ENCODE results near the gene KCNJ14. TPM values are rescaled to one million over a fixed set of nuclear protein-coding genes. Genes with fewer than 3 reads are reported as not detected.
"Not testable (repeated sequence)": the region's sequence is repeated elsewhere in the genome, so short reads cannot be mapped to it uniquely, and the experiment has no call there.

Gene KCNJ14
- total RNA-seq, 1 donor from 2014 or later: 3.7 TPM

- Histone ChIP-seq H3K27me3 (no peaks in the 10 kb centered on the region), H3K27ac (no peak overlapping the region), H3K36me3 (peaks cover 0 to 19% of the 10 kb centered on the region in 2 donors), H3K4me1 (peaks cover 16% of the 10 kb centered on the region), H3K4me3 (no peak overlapping the region), H3K9me3 (no peaks in the 10 kb centered on the region)
- no peak for TF ChIP-seq POLR2A (IDR thresholded peaks at IDR 0.05)
- TF ChIP-seq POLR2AphosphoS5 (IDR thresholded peaks at IDR 0.05; ENCODE audit: insufficient read depth in 1 of 2, low read depth in 1 of 2): no peak
- TF ChIP-seq, protein P1, sequence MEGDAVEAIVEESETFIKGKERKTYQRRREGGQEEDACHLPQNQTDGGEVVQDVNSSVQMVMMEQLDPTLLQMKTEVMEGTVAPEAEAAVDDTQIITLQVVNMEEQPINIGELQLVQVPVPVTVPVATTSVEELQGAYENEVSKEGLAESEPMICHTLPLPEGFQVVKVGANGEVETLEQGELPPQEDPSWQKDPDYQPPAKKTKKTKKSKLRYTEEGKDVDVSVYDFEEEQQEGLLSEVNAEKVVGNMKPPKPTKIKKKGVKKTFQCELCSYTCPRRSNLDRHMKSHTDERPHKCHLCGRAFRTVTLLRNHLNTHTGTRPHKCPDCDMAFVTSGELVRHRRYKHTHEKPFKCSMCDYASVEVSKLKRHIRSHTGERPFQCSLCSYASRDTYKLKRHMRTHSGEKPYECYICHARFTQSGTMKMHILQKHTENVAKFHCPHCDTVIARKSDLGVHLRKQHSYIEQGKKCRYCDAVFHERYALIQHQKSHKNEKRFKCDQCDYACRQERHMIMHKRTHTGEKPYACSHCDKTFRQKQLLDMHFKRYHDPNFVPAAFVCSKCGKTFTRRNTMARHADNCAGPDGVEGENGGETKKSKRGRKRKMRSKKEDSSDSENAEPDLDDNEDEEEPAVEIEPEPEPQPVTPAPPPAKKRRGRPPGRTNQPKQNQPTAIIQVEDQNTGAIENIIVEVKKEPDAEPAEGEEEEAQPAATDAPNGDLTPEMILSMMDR (IDR thresholded peaks at IDR 0.05): no peak
- intact Hi-C loops (cut with DNase I): no loop called here
- DNase-seq (ENCODE audit: extremely low spot score in 2 of 2): no peak
These were observed 26.7 kb downstream of the KCNJ14 start for GRCh38 chr19:48481846-48482639.

GRCh38 chr19:48483301-48483700 lies 27.9 kb downstream of the KCNJ14 start:
- H3K27me3 ChIP-seq: no peaks in the 10 kb centered on the region
- TF ChIP-seq POLR2A (IDR thresholded peaks at IDR 0.05): no peak
- TF ChIP-seq, protein P1 (IDR thresholded peaks at IDR 0.05): no peak
- TF ChIP-seq POLR2AphosphoS5 (IDR thresholded peaks at IDR 0.05; ENCODE audit: insufficient read depth in 1 of 2, low read depth in 1 of 2): no peak
- DNase-seq (ENCODE audit: extremely low spot score in 2 of 2): no peak
- no peak overlapping the region for H3K4me3 ChIP-seq
- intact Hi-C loops (cut with DNase I): no loop called here
- no peak overlapping the region for H3K27ac ChIP-seq
- H3K36me3 ChIP-seq: peaks cover 0 to 8% of the 10 kb centered on the region in 2 donors
- H3K4me1 ChIP-seq: peaks cover 23% of the 10 kb centered on the region
- H3K9me3 ChIP-seq: no peaks in the 10 kb centered on the region

DNA sequence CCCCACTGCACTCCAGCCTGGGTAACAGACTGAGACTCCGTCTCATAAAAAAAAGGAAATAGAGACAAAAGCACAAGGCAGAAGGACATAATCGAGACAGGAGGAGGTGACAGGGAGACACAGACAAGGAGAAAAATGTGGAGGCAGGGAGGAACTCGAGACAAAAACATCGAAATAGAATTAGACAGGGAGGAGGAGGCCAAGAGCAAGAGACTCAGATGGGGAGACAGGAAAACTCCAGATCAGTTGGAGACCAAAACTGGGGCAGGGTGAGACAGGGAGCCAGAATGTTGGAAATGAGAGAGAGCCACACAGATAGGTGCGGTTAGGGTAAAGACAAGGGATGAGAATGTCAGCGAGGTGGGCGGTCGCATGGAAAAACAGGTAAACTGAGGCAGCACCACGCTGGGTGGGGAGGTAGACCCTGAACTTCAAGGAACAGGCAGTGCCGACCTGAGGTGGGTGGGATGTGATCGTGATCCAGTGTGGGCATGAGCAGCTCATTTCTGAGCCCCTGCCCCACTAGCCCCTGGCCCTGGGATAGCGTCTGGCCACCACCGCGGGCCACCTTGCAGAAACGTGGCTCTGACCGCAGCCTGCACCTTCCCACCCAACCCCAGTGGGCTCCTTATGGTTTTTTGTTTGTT lies 29.0 kb downstream of the KCNJ14 start:
- intact Hi-C loops (cut with DNase I): no loop called here

DNA sequence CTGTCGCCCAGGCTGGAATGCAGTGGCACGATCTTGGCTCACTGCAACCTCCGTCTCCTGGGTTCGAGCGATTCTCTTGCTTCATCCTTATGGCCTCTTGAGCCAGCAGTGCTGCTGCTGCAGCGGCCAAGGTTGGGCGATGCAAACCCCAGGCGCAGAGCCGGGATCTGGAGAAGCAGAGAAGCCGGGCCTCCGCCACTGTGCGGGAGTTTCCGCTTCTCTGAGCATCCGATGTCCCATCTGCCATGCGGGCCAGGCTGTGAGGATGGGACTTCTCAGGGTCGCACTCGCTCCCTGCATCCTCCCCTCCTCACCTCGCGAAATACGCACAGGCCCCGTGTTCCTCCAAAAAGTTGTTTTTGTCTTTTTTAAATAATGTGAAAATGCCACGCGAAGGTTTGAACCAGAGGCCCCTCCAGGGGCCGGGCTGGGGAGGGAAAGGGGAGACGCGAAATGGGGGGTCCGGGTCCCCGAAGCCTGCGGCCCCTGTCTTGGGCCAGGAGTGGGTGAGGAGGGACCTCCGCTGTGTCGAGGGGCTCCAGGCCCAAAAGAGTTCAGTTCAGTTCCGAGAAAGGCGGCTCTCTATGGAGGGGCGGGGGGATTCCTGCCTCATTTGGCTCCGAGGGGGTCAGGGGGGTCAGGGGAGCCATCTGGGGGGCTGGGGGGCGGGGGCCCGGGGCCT lies 29.7 kb downstream of the KCNJ14 start:
- Histone ChIP-seq H3K4me3 (no peak overlapping the region), H3K4me1 (peaks cover 30% of the 10 kb centered on the region), H3K36me3 (no peaks in the 10 kb centered on the region), H3K27ac (no peak overlapping the region), H3K9me3 (no peaks in the 10 kb centered on the region), H3K27me3 (no peaks in the 10 kb centered on the region)
- DNase-seq (ENCODE audit: extremely low spot score in 2 of 2): no peak
- intact Hi-C loops (cut with DNase I): no loop called here
- TF ChIP-seq POLR2A (IDR thresholded peaks at IDR 0.05): no peak
- TF ChIP-seq POLR2AphosphoS5 (IDR thresholded peaks at IDR 0.05; ENCODE audit: insufficient read depth in 1 of 2, low read depth in 1 of 2): no peak
- TF ChIP-seq, protein P1 (IDR thresholded peaks at IDR 0.05): no peak

More for the DNA sequence above, 29.0 kb downstream of the KCNJ14 start:
- no peak overlapping the region for H3K27ac ChIP-seq
- no peak overlapping the region for H3K4me3 ChIP-seq
- DNase-seq (ENCODE audit: extremely low spot score in 2 of 2): no peak
- H3K9me3 ChIP-seq: no peaks in the 10 kb centered on the region
- H3K4me1 ChIP-seq: peaks cover 26% of the 10 kb centered on the region
- no peaks in the 10 kb centered on the region for H3K27me3 ChIP-seq
- TF ChIP-seq POLR2A (IDR thresholded peaks at IDR 0.05): no peak
- TF ChIP-seq, protein P1 (IDR thresholded peaks at IDR 0.05): no peak
- no peak for TF ChIP-seq POLR2AphosphoS5 (IDR thresholded peaks at IDR 0.05; ENCODE audit: insufficient read depth in 1 of 2, low read depth in 1 of 2)
- H3K36me3 ChIP-seq: no peaks in the 10 kb centered on the region

DNA sequence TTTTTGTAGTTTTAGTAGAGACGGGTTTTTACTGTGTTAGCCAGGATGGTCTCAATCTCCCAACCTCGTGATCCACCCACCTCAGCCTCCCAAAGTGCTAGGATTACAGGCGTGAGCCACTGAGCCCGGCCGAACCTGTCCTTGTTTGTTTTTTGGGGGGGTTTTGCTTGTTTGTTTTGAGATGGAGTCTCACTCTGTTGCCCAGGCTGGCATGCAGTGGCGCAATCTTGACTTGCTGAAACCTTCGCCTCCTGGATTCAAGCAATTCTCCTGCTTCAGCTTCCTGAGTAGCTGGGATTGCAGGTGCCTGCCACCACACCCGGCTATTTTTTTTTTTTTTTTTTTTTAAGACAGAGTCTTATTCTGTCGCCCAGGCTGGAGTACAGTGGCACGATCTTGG lies 31.3 kb downstream of the KCNJ14 start:
- H3K9me3 ChIP-seq; DNase-seq (ENCODE audit: extremely low spot score in 2 of 2); H3K36me3 ChIP-seq; intact Hi-C loops (cut with DNase I); H3K4me3 ChIP-seq; H3K27ac ChIP-seq; H3K27me3 ChIP-seq: not testable (repeated sequence)
- peaks cover 36% of the 10 kb centered on the region for H3K4me1 ChIP-seq

All from vagina (tissue), 2 donors.